Measurements from ENCODE around the gene PSEN1. TPM values are rescaled to one million over a fixed set of nuclear protein-coding genes. Genes with fewer than 3 reads are reported as not detected.
A peak's percentile ranks its signal among the peaks of the same experiment; 100 is the strongest.

Gene PSEN1
- total RNA-seq, 4 donors from 2014 or later = 21.4 to 49.0 (median 24.5) TPM

DNA sequence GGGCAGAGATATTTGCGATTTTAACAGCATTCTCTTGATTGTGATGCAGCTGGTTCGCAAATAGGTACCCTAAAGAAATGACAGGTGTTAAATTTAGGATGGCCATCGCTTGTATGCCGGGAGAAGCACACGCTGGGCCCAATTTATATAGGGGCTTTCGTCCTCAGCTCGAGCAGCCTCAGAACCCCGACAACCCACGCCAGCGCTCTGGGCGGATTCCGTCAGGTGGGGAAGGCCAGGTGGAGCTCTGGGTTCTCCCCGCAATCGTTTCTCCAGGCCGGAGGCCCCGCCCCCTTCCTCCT is 271 bp upstream of the PSEN1 start:
- Histone ChIP-seq H3K4me3 (peak overlapping the region; percentile 73 to 91 (median 84)), H3K27me3 (no peaks in the 10 kb centered on the region), H3K36me3 (no peaks in the 10 kb centered on the region), H3K9me3 (no peaks in the 10 kb centered on the region), H3K4me1 (peaks cover 9 to 12% of the 10 kb centered on the region in 2 donors), H3K27ac (peak overlapping the region; percentile 89 to 91 (median 90))
- no peak for TF ChIP-seq POLR2A (IDR thresholded peaks at IDR 0.05)
- TF ChIP-seq, protein P1, sequence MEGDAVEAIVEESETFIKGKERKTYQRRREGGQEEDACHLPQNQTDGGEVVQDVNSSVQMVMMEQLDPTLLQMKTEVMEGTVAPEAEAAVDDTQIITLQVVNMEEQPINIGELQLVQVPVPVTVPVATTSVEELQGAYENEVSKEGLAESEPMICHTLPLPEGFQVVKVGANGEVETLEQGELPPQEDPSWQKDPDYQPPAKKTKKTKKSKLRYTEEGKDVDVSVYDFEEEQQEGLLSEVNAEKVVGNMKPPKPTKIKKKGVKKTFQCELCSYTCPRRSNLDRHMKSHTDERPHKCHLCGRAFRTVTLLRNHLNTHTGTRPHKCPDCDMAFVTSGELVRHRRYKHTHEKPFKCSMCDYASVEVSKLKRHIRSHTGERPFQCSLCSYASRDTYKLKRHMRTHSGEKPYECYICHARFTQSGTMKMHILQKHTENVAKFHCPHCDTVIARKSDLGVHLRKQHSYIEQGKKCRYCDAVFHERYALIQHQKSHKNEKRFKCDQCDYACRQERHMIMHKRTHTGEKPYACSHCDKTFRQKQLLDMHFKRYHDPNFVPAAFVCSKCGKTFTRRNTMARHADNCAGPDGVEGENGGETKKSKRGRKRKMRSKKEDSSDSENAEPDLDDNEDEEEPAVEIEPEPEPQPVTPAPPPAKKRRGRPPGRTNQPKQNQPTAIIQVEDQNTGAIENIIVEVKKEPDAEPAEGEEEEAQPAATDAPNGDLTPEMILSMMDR (IDR thresholded peaks at IDR 0.05 in 4 of 5, conservative IDR thresholded peaks at IDR 0.05 in 1 of 5) = no peak
- no peak for ATAC-seq
- in situ Hi-C loops (cut with MboI; ENCODE audit: low sequenced_read_pairs in 4 of 4) = no loop called here
- intact Hi-C loops (cut with DNase I; ENCODE audit: low total_unique reads) = loop anchor here (1.0 kb wide), 1 partner anchor 78 kb away; the partner anchor contains the start of gene RBM25
- DNase-seq = no peak

GRCh38 chr14:73140811-73141323 is 4.6 kb downstream of the PSEN1 start:
- Histone ChIP-seq H3K27ac (no peak overlapping the region), H3K36me3 (no peaks in the 10 kb centered on the region), H3K4me3 (no peak overlapping the region), H3K4me1 (peaks cover 9 to 19% of the 10 kb centered on the region in 2 donors), H3K9me3 (no peaks in the 10 kb centered on the region), H3K27me3 (no peaks in the 10 kb centered on the region)
- intact Hi-C loops (cut with DNase I; ENCODE audit: low total_unique reads) = no loop called here
- in situ Hi-C loops (cut with MboI; ENCODE audit: low sequenced_read_pairs in 4 of 4) = no loop called here
- TF ChIP-seq POLR2A (IDR thresholded peaks at IDR 0.05) = no peak
- TF ChIP-seq, protein P1 (IDR thresholded peaks at IDR 0.05 in 4 of 5, conservative IDR thresholded peaks at IDR 0.05 in 1 of 5) = no peak
- DNase-seq = no peak
- no peak for ATAC-seq

DNA sequence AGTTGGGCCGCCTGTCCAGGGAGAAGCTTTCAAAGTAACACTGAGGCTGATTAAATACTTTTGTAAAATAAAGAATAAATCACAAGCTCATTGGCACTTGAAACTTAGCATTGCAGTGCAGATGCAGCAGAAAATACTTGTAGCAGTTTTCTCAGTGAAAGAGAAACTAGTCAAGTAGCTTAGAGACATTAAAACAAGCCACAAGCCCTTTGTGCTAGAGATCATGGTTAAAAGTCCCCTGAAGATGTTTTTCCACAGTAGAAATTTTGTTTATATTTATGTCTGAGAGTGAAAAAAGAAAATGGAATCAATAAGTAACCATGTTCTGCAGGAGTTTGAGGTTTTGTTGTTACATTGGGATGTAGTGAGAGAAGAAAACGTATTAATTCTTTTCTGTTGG is 5.9 kb downstream of the PSEN1 start:
- TF ChIP-seq POLR2A (IDR thresholded peaks at IDR 0.05) = no peak
- TF ChIP-seq, protein P1 (IDR thresholded peaks at IDR 0.05 in 4 of 5, conservative IDR thresholded peaks at IDR 0.05 in 1 of 5) = no peak
- H3K9me3 ChIP-seq = no peaks in the 10 kb centered on the region
- no peak overlapping the region for H3K4me3 ChIP-seq
- DNase-seq = no peak
- no peaks in the 10 kb centered on the region for H3K27me3 ChIP-seq
- peaks cover 7 to 17% of the 10 kb centered on the region in 2 donors for H3K4me1 ChIP-seq
- in situ Hi-C loops (cut with MboI; ENCODE audit: low sequenced_read_pairs in 4 of 4) (no loop called here), intact Hi-C loops (cut with DNase I; ENCODE audit: low total_unique reads) (no loop called here)
- H3K36me3 ChIP-seq = no peaks in the 10 kb centered on the region
- no peak for ATAC-seq
- H3K27ac ChIP-seq = no peak overlapping the region

DNA sequence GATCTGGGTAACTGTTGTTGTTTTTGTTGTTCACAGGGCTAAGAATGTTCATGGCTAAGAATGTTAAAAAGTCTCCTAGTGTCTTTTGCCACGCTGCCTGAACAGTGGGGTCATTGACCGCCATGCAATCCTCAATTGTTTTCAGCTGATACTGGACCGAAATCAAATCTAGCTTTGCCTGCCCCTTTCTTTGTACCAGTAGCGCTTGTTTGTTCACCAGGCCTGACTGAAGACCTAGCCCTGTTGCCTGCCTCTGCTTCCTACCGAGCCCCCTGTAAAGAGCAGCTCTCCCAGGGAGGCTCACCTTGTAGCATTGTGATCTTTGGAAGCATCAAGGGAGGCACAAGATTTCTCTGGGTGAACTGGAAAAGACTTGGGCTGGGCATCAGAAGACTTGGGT is 6.7 kb downstream of the PSEN1 start:
- in situ Hi-C loops (cut with MboI; ENCODE audit: low sequenced_read_pairs in 4 of 4) (no loop called here), intact Hi-C loops (cut with DNase I; ENCODE audit: low total_unique reads) (no loop called here)
- no peak overlapping the region for H3K4me3 ChIP-seq
- H3K9me3 ChIP-seq = no peaks in the 10 kb centered on the region
- H3K27me3 ChIP-seq = no peaks in the 10 kb centered on the region
- TF ChIP-seq POLR2A (IDR thresholded peaks at IDR 0.05) = no peak
- TF ChIP-seq, protein P1 (IDR thresholded peaks at IDR 0.05 in 4 of 5, conservative IDR thresholded peaks at IDR 0.05 in 1 of 5) = no peak
- no peak overlapping the region for H3K27ac ChIP-seq
- peaks cover 0 to 10% of the 10 kb centered on the region in 2 donors for H3K4me1 ChIP-seq
- DNase-seq (no peak), ATAC-seq (no peak)
- H3K36me3 ChIP-seq = peaks cover 0 to 5% of the 10 kb centered on the region in 2 donors

- in situ Hi-C loops (cut with MboI; ENCODE audit: low sequenced_read_pairs in 4 of 4) = no loop called here
- ATAC-seq (no peak), DNase-seq (no peak)
- H3K4me3 ChIP-seq = no peak overlapping the region
- no peaks in the 10 kb centered on the region for H3K27me3 ChIP-seq
- H3K9me3 ChIP-seq = no peaks in the 10 kb centered on the region
- intact Hi-C loops (cut with DNase I; ENCODE audit: low total_unique reads) = no loop called here
- H3K4me1 ChIP-seq = peaks cover 0 to 10% of the 10 kb centered on the region in 2 donors
- H3K36me3 ChIP-seq = peaks cover 0 to 11% of the 10 kb centered on the region in 2 donors
- TF ChIP-seq, protein P1 (IDR thresholded peaks at IDR 0.05 in 4 of 5, conservative IDR thresholded peaks at IDR 0.05 in 1 of 5) = no peak
- TF ChIP-seq POLR2A (IDR thresholded peaks at IDR 0.05) = no peak
- H3K27ac ChIP-seq = no peak overlapping the region
These were observed 7.3 kb downstream of the PSEN1 start for GRCh38 chr14:73143617-73144016.
